Endodermal cell (in vitro differentiated cells): ENCODE data around the gene HOXB1. TPM values are rescaled to one million over a fixed set of nuclear protein-coding genes. Genes with fewer than 3 reads are reported as not detected.

Experiments used
- DNase-seq: peaks from one replicate; pipeline ENCODE4 v3.0.0-alpha.2; 2017
- H3K27ac ChIP-seq: 2 replicates; pipeline ENCODE4 v1.5.1; 2013; ENCODE audit warnings: mild to moderate bottlenecking, low read depth, low read length, moderate library complexity
- H3K27me3 ChIP-seq: 2 replicates; pipeline ENCODE4 v1.6.1; 2013; ENCODE audit warnings: mild to moderate bottlenecking, low read length, moderate library complexity; ENCODE audit not compliant: insufficient read depth, control insufficient read depth, poor library complexity, severe bottlenecking
- H3K36me3 ChIP-seq: 2 replicates; pipeline ENCODE4 v1.7.0; 2013; ENCODE audit warnings: mild to moderate bottlenecking, low read length, moderate library complexity; ENCODE audit not compliant: control insufficient read depth, insufficient read depth
- H3K4me1 ChIP-seq: one replicate; pipeline ENCODE4 v1.7.0; 2013; ENCODE audit warnings: low read length; ENCODE audit not compliant: control insufficient read depth, insufficient read depth
- H3K4me3 ChIP-seq: 2 replicates; pipeline ENCODE4 v1.5.1; 2013; ENCODE audit warnings: mild to moderate bottlenecking, low read length, moderate library complexity
- H3K9ac ChIP-seq: 2 replicates; pipeline ENCODE4 v1.6.1; 2013; ENCODE audit warnings: mild to moderate bottlenecking, low read length, moderate library complexity; ENCODE audit not compliant: poor library complexity, severe bottlenecking; ENCODE audit errors: extremely low read depth
- H3K9me3 ChIP-seq: 2 replicates; pipeline ENCODE4 v1.6.1; 2013; ENCODE audit warnings: mild to moderate bottlenecking, low read length, moderate library complexity; ENCODE audit not compliant: control insufficient read depth
- H3K27ac Mint-ChIP-seq: 2 replicates; pipeline ENCODE4 v1.8.0; 2020; ENCODE audit warnings: mixed read lengths
- H3K27me3 Mint-ChIP-seq: 2 replicates; pipeline ENCODE4 v1.8.0; 2021; ENCODE audit warnings: mild to moderate bottlenecking, mixed read lengths; ENCODE audit not compliant: insufficient read depth
- H3K36me3 Mint-ChIP-seq: 2 replicates; pipeline ENCODE4 v1.8.0; 2020; ENCODE audit warnings: low read depth, mixed read lengths
- H3K4me1 Mint-ChIP-seq: 2 replicates; pipeline ENCODE4 v1.8.0; 2020; ENCODE audit warnings: mixed read lengths
- H3K4me3 Mint-ChIP-seq: 2 replicates; pipeline ENCODE4 v1.8.0; 2020; ENCODE audit warnings: mild to moderate bottlenecking, moderate library complexity, mixed read lengths
- H3K9me3 Mint-ChIP-seq: 2 replicates; pipeline ENCODE4 v1.8.0; 2020; ENCODE audit warnings: mild to moderate bottlenecking, mixed read lengths
- CTCF ChIP-seq: fragments of 200-600 bp; sonication (generic); conservative IDR thresholded peaks from 2 replicates; pipeline ENCODE4 v1.5.0; 2021; ENCODE audit warnings: antibody characterized with exemption, mild to moderate bottlenecking
- WGBS, 2 experiments: methylation state at CpG; one replicate each; pipeline versions ENCODE4 v1.1.5 to v1.1.7; 2013; ENCODE audit warnings: missing lambda C conversion rate in 2 of 2, mixed read lengths in 1 of 2; ENCODE audit not compliant: insufficient coverage in 1 of 2, insufficient read length in 1 of 2; 5-methylcytosine and 5-hydroxymethylcytosine counted together
- total RNA-seq, 2 donors: library from RNA; stranded (reverse); fragmentation: NEBNext Ultra II Directional in 1 of 2; extraction: Animal tissue kit (Norgen Biotek cat#: 25700) in 1 of 2; gene quantifications; 2 replicates in 1 of 2; 3 replicates in 1 of 2; pipeline ENCODE4 v1.2.1, GENCODE V29; 2021

The HOXB1 gene
- total RNA-seq, 2 donors from 2014 or later = not detected

GRCh38 chr17:48532261-48532660 lies 1.4 kb upstream of the HOXB1 start:
- WGBS, 2 experiments = 79 to 92% methylated on average over 5 to 8 of the region's 8 CpGs
- no peak for TF ChIP-seq CTCF
- H3K4me3 Mint-ChIP-seq = no peak overlapping the region
- no peak overlapping the region for H3K27ac ChIP-seq
- peak; percentile 49 for DNase-seq
- no peaks in the 10 kb centered on the region for H3K36me3 Mint-ChIP-seq
- peaks cover 63% of the 10 kb centered on the region for H3K27me3 ChIP-seq
- H3K4me1 Mint-ChIP-seq = peaks cover 16% of the 10 kb centered on the region
- no peak overlapping the region for H3K9ac ChIP-seq
- no peaks in the 10 kb centered on the region for H3K36me3 ChIP-seq
- no peak overlapping the region for H3K27ac Mint-ChIP-seq
- H3K4me3 ChIP-seq = no peak overlapping the region
- peaks cover 93% of the 10 kb centered on the region for H3K27me3 Mint-ChIP-seq
- no peaks in the 10 kb centered on the region for H3K9me3 Mint-ChIP-seq
- no peaks in the 10 kb centered on the region for H3K4me1 ChIP-seq
- no peaks in the 10 kb centered on the region for H3K9me3 ChIP-seq

GRCh38 chr17:48530208-48530886 lies 464 bp downstream of the HOXB1 start:
- Histone ChIP-seq H3K36me3 (no peaks in the 10 kb centered on the region), H3K4me1 (no peaks in the 10 kb centered on the region), H3K9me3 (no peaks in the 10 kb centered on the region), H3K4me3 (no peak overlapping the region), H3K27me3 (peaks cover 81% of the 10 kb centered on the region), H3K27ac (no peak overlapping the region), H3K9ac (no peak overlapping the region)
- no peaks in the 10 kb centered on the region for H3K9me3 Mint-ChIP-seq
- peaks cover 95% of the 10 kb centered on the region for H3K27me3 Mint-ChIP-seq
- no peaks in the 10 kb centered on the region for H3K36me3 Mint-ChIP-seq
- no peak overlapping the region for H3K4me3 Mint-ChIP-seq
- DNase-seq = peak; percentile 78
- H3K27ac Mint-ChIP-seq = no peak overlapping the region
- no peak for TF ChIP-seq CTCF
- 40 to 56% methylated on average over 16 to 37 of the region's 37 CpGs for WGBS, 2 experiments
- H3K4me1 Mint-ChIP-seq = peaks cover 18% of the 10 kb centered on the region

- Mint-ChIP-seq H3K36me3 (no peaks in the 10 kb centered on the region), H3K4me1 (peaks cover 18% of the 10 kb centered on the region), H3K27ac (no peak overlapping the region), H3K9me3 (no peaks in the 10 kb centered on the region), H3K27me3 (peaks cover 100% of the 10 kb centered on the region), H3K4me3 (no peak overlapping the region)
- Histone ChIP-seq H3K27ac (no peak overlapping the region), H3K27me3 (peaks cover 88% of the 10 kb centered on the region), H3K9me3 (no peaks in the 10 kb centered on the region), H3K4me3 (no peak overlapping the region), H3K36me3 (no peaks in the 10 kb centered on the region), H3K4me1 (no peaks in the 10 kb centered on the region), H3K9ac (no peak overlapping the region)
- DNase-seq = peak; percentile 85
- whole genome bisulfite sequencing, 2 experiments = 40 to 88% methylated on average over 1 to 11 of the region's 11 CpGs
- no peak for TF ChIP-seq CTCF
Measured at GRCh38 chr17:48529683-48530009, 1.2 kb downstream of the HOXB1 start.
